HUES64 (cell line): ENCODE results near the gene HOXC10.

ENCODE experiments used
- H3K27ac ChIP-seq: 2 replicates; pipeline ENCODE4 v1.7.0; 2013; ENCODE audit warnings: low read depth, low read length, inconsistent platforms
- H3K27me3 ChIP-seq: 2 replicates; pipeline ENCODE4 v1.6.1; 2013; ENCODE audit warnings: mild to moderate bottlenecking, low read length; ENCODE audit not compliant: insufficient read depth
- H3K36me3 ChIP-seq: 2 replicates; pipeline ENCODE4 v1.6.1; 2013; ENCODE audit warnings: mild to moderate bottlenecking, low read length; ENCODE audit not compliant: insufficient read depth
- H3K4me1 ChIP-seq: 2 replicates; pipeline ENCODE4 v1.6.1; 2013; ENCODE audit warnings: mild to moderate bottlenecking, low read length, moderate library complexity; ENCODE audit not compliant: insufficient read depth
- H3K4me3 ChIP-seq: 2 replicates; pipeline ENCODE4 v1.5.1; 2013; ENCODE audit warnings: mild to moderate bottlenecking, low read length, moderate library complexity
- H3K9ac ChIP-seq: 2 replicates; pipeline ENCODE4 v1.6.1; 2013; ENCODE audit warnings: mild to moderate bottlenecking, low read depth, low read length
- H3K9me3 ChIP-seq: 2 replicates; pipeline ENCODE4 v1.6.1; 2013; ENCODE audit warnings: low read depth, low read length; ENCODE audit not compliant: insufficient read depth
- WGBS: fragments of 150-250, 120-280 bp; methylation state at CpG from one replicate; pipeline ENCODE4 v1.1.7; 2013; ENCODE audit warnings: missing lambda C conversion rate; 5-methylcytosine and 5-hydroxymethylcytosine counted together

The HOXC10 gene

DNA sequence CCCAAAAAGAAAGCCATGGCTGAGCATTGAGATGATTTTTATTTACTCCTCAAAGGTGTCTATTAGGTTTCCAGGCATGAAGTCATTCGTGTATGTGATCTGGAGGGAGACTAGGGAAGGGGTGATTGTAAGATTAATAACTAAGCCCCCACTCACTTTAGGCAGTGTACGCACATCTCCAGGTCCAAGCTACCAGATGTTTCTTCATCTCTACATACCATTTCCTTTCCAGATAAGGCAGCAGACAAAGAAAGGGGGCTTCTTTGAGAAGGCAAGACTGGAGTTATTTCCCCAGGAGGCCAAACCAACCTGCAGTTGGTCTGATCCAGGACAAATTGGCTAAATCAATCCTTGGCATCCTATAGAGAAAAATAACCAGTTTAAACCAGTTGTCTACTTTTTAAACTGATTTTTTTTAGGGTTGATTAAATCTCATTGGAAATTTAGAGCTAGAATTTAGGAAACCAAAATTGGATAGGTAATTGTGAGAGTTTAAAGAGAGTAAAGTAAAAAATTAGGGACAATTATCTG lies 42.4 kb upstream of the HOXC10 start:
- Histone ChIP-seq H3K27me3 (peaks cover 100% of the 10 kb centered on the region), H3K36me3 (no peaks in the 10 kb centered on the region), H3K4me1 (peaks cover 2% of the 10 kb centered on the region; the same call in 1 of the 2 replicates), H3K4me3 (no peak overlapping the region), H3K9ac (no peak overlapping the region), H3K27ac (no peak overlapping the region), H3K9me3 (no peaks in the 10 kb centered on the region)
- WGBS = 75% methylated on average over 1 of the region's 2 CpGs

DNA sequence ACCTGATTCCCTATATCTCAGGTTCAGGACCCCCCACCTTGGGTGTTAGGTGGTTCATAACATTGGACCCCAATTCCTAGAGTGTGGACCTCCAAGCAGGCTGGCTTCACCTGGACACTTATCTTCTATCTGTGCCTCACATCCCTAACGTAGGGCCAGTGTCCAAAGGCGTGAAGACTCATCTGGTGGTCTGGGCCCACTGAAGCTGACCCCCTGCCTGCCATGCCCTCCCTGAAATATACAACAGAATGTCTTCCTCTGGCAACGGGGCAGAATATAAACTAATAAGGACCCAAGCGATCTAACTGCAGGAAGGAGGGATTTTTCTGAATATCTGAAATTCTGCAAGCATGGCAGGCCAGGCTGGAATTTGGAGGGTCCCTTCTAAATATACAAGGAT lies 40.7 kb upstream of the HOXC10 start:
- H3K27me3 ChIP-seq = peaks cover 100% of the 10 kb centered on the region
- WGBS = 68% methylated on average over 4 of the region's 4 CpGs
- H3K4me1 ChIP-seq = peaks cover 2% of the 10 kb centered on the region; the same call in 1 of the 2 replicates

DNA sequence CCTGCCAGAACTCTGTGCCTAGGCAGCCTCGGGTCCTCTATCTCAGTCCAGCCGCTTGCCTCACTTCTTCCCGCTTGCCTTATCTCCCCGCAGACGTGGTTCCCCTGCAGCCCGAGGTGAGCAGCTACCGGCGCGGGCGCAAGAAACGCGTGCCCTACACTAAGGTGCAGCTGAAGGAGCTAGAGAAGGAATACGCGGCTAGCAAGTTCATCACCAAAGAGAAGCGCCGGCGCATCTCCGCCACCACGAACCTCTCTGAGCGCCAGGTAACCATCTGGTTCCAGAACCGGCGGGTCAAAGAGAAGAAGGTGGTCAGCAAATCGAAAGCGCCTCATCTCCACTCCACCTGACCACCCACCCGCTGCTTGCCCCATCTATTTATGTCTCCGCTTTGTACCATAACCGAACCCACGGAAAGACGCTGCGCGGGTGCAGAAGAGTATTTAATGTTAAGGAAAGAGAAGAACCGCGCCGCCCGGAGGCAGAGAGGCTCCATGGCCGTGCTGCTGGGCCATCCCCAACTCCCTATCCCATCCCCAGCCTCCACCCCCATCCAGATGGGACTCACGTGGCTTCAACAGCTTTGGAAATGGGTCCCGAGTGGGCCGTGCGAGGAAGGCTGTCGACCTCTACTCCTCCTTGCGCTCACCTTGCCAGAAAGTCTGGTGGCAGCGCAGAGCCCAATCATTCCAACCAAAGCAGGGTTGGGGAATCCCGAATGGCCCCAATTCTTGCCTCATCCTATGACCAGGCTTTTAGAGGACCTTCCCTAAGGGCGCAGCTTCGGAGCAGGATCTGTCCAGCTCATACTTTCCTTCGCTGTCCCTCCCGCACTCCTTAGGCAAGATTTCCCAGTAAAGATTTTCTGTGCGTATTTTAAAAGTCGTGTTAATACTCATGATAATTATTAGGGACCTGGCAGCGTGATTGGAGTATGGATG lies 39.8 kb upstream of the HOXC10 start:
- Histone ChIP-seq H3K27me3 (peaks cover 100% of the 10 kb centered on the region), H3K4me1 (no peaks in the 10 kb centered on the region), H3K4me3 (no peak overlapping the region), H3K9ac (no peak overlapping the region), H3K36me3 (no peaks in the 10 kb centered on the region), H3K9me3 (no peaks in the 10 kb centered on the region), H3K27ac (no peak overlapping the region)
- WGBS = 35% methylated on average over 49 of the region's 51 CpGs

More for the DNA sequence above, 40.7 kb upstream of the HOXC10 start:
- Histone ChIP-seq H3K36me3 (no peaks in the 10 kb centered on the region), H3K4me3 (no peak overlapping the region), H3K9me3 (no peaks in the 10 kb centered on the region), H3K9ac (no peak overlapping the region), H3K27ac (no peak overlapping the region)

DNA sequence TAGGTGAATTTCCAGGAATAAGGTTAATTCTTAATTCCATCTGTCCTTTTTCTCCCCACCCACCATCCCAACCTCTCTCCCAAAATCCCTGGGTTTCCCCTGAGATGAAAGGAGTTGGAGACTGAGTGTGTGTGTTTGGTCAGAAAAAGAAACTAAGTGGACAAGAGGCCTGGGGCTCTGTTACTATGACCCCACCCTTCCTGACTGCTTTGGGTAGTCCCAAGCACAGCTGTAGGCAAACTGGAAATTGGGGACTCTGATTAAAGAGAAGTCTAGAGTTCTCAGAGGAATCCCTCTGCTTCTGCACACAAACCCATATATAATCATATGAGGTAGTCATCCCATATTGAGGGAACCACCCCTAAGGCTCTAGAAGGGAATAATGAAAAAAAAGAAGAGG lies 37.2 kb upstream of the HOXC10 start:
- Histone ChIP-seq H3K4me1 (no peaks in the 10 kb centered on the region), H3K9me3 (no peaks in the 10 kb centered on the region; the same call in 1 of the 2 replicates), H3K9ac (no peak overlapping the region), H3K27me3 (peaks cover 100% of the 10 kb centered on the region), H3K27ac (no peak overlapping the region), H3K4me3 (no peak overlapping the region), H3K36me3 (no peaks in the 10 kb centered on the region)

DNA sequence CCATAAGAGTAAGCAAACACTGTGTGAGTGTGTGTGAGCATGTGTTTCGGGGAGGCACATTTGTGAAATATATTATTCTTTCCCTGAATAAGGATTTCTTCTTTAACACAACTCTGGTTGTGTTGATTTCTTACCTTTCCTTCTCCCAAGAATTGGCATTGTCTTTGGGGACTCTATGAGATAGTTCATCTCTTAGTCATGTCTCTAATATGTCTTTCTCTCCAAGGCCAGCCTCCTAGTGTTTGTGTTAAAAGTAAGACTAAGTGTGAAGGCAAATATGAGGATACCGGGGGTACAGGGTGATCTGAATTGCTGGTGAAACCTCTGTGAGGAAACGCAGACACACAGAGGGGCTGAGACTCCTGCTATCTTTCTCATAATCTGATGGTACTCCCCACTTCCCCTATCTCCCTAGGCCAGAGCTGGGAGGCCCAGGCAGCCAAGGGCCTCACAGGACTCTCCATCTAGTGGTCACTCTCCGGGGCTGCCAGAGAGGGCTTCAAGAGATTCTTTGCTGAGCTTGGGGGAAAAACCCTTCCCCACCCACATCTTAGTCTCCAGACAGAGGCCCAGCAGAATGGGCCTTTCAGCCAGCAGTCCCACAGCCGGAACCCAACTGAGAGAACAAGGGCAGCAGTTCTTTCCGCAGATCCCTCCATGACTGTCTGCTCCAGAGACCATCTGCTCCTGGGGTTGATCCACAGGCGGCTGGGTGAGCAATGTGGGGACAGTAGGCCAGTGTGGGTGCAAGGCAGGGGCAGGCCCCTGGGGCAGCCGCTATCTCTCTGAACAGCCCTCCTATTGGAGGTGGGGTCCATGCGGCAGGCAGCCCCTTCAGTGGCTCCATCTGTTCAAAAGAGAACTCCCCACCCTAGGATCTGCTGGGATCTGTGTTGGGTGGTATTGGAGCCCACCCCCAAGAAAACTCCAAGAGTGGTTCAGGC lies 36.0 kb upstream of the HOXC10 start:
- no peaks in the 10 kb centered on the region for H3K36me3 ChIP-seq
- H3K9me3 ChIP-seq = no peaks in the 10 kb centered on the region; the same call in 1 of the 2 replicates
- no peaks in the 10 kb centered on the region for H3K4me1 ChIP-seq
- H3K9ac ChIP-seq = no peak overlapping the region
- H3K27ac ChIP-seq = no peak overlapping the region
- no peak overlapping the region for H3K4me3 ChIP-seq
- 70% methylated on average over 7 of the region's 9 CpGs for WGBS
- peaks cover 100% of the 10 kb centered on the region for H3K27me3 ChIP-seq

DNA sequence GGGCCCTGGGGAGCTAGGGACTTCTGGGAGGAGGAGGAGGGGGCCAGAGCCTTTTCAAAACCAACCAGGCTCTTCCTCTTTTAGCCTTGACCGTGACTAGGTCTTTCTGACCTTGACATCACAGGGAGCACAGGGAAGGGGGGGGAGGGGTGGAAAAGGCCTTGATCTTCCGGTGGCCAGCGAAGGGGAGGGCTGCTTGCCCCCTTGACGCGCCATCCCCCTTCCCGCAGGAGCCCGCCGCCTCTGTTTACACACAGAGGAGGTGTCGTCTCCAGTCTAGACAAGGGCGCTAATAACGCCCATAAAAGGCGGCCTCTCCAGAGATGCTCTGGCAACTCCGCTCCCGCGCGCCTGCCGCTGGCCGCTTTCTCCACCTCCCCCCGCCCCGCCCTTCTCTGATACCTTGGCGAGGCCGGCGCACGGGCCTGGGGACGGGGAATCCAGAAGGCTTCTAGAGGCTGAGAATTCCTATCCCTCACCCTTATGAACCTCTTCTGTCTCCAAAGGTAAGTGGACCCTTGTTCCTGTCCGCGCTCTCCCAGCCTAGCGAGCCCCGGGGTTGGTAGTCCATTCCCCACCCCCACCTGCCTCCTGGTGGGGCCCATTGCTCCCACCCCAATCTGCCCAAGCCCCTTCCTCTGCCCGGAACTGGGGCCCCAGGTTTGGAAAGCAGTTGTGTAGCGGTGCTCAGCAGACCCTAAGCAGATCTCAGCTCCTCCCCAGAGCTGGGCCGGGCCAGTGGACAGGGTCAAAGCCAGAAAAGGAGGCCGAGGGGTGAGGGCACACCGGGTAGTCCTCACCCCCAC lies 35.1 kb upstream of the HOXC10 start:
- H3K27ac ChIP-seq = no peak overlapping the region
- peaks cover 100% of the 10 kb centered on the region for H3K27me3 ChIP-seq
- no peak overlapping the region for H3K4me3 ChIP-seq
- no peaks in the 10 kb centered on the region for H3K4me1 ChIP-seq
- 15% methylated on average over 33 of the region's 34 CpGs for WGBS
- H3K9ac ChIP-seq = no peak overlapping the region
- no peaks in the 10 kb centered on the region for H3K36me3 ChIP-seq
- no peaks in the 10 kb centered on the region; the same call in 1 of the 2 replicates for H3K9me3 ChIP-seq

DNA sequence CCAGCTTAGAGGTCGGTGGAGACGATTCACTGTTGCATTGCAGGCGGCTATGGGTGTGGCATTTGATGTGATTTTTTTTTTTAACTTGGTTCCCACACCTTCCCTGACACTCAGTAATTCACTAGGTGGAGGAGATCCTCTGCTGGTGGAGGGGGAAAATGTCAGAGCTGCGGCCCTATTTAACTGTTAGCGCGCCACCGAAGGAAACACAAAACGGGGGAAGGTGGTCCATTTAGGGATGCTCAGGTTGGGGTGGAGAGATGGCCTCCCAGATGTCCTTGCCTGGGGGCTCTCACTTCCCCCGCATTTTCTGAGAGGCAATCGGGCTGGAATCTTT lies 34.5 kb upstream of the HOXC10 start:
- H3K4me3 ChIP-seq = no peak overlapping the region
- H3K27ac ChIP-seq = no peak overlapping the region
- WGBS = 29% methylated on average over 7 of the region's 10 CpGs
- H3K27me3 ChIP-seq = peaks cover 100% of the 10 kb centered on the region
- no peaks in the 10 kb centered on the region for H3K4me1 ChIP-seq
- H3K9ac ChIP-seq = no peak overlapping the region
- no peaks in the 10 kb centered on the region for H3K36me3 ChIP-seq
- no peaks in the 10 kb centered on the region; the same call in 1 of the 2 replicates for H3K9me3 ChIP-seq

DNA sequence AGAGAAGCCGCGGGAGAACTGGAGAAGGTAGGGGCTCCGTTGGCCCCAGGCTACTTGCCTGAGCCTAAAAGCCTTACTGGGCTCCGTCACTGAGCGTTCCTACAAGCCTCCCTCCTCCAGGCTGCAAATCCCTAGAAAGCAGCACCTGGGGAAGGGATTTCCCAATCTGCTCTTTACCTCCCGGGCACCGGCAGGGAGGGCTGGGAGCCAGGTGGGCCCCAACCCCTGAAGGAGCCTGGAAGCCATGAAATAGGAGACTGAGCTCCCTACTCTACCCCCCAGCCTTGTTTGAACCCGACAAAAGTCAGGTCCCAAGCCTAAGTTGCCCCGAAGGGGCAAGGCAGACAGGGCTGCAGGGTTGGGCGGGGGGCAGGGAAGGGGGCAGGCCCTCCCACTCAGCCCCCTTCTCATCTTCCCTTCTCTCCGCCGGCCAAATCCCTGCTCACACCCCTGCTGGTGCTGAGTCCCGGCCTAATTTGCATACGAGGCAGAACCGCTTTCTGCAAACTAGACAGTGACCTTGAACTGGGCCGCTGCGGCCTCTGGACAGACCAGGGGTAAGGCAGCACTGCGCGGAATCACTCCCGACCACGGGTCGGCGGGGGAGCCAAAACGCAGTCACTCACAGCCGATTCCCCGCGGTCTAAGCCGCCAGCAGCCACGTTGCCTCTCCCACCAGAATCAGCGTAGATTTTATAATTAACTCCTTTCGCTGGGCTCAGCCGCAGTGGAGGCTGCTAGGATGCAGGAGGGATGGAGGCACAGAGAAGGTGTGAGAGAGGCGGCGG lies 34.0 kb upstream of the HOXC10 start:
- Histone ChIP-seq H3K27ac (no peak overlapping the region), H3K4me1 (no peaks in the 10 kb centered on the region), H3K36me3 (no peaks in the 10 kb centered on the region), H3K9ac (no peak overlapping the region), H3K9me3 (no peaks in the 10 kb centered on the region; the same call in 1 of the 2 replicates), H3K27me3 (peaks cover 100% of the 10 kb centered on the region), H3K4me3 (no peak overlapping the region)
- WGBS = 15% methylated on average over 34 of the region's 34 CpGs

DNA sequence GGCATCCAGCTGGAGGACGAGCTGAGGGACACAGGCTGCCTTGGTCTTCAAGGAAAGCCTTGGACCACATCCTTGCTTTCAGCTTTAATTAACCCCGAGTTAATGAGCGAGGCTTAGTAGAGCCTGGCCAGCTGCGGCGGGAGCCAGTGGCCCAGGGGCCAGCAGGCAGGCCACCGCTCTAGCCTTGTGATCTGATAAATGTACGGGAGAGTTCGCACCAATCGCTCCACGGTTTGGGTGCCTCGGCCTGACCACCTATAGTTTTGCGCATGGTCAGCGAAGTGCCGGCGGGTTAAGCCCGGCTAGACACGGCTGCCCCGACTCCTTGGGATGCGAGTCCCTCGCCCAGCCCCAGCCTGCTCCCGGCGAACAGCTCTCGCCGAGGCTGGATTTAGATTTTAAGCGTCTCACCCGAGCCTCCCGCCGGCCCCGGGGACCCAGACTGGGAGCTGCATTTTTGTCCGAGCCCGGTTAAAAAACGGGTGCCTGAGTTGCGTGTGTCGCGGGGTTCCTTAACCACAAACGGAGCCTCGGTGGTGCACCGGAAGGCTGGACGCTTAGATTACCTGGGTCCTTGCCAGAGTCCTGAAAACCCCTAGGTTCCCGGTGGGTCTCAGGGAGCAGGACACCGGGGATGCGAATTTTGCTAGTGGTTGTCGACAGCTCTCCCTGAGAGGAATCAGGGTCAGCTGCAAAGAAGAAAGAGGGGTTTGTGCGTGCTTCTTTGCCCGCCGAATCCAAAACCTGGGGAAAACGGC lies 33.2 kb upstream of the HOXC10 start:
- Histone ChIP-seq H3K27ac (no peak overlapping the region), H3K4me3 (no peak overlapping the region), H3K4me1 (no peaks in the 10 kb centered on the region), H3K9me3 (no peaks in the 10 kb centered on the region; the same call in 1 of the 2 replicates), H3K36me3 (no peaks in the 10 kb centered on the region), H3K9ac (no peak overlapping the region), H3K27me3 (peaks cover 100% of the 10 kb centered on the region)
- WGBS = 18% methylated on average over 47 of the region's 47 CpGs
